ENCODE measurements around the gene SCPEP1.

The SCPEP1 gene

GRCh38 chr17:57004944-57005579 lies 27.1 kb downstream of the SCPEP1 start:
- peak; percentile 23 for DNase-seq

GRCh38 chr17:57006040-57006439 lies 28.1 kb downstream of the SCPEP1 start:
- DNase-seq = no peak

- no peak for DNase-seq
These were observed 31.0 kb downstream of the SCPEP1 start for GRCh38 chr17:57008958-57009357.

- DNase-seq = peak; percentile 52
These were observed 32.0 kb downstream of the SCPEP1 start for GRCh38 chr17:57009737-57010445.

GRCh38 chr17:57010487-57010886 lies 32.6 kb downstream of the SCPEP1 start:
- no peak for DNase-seq

- no peak for DNase-seq
These were observed 33.6 kb downstream of the SCPEP1 start for GRCh38 chr17:57011491-57012015.

- no peak for DNase-seq
These were observed 38.3 kb downstream of the SCPEP1 start for GRCh38 chr17:57016071-57016763.

- no peak for DNase-seq
These were observed 38.8 kb downstream of the SCPEP1 start for GRCh38 chr17:57016764-57017116.

- DNase-seq = no peak
These were observed 39.7 kb downstream of the SCPEP1 start for GRCh38 chr17:57017625-57018024.

- DNase-seq = no peak
These were observed 42.3 kb downstream of the SCPEP1 start for GRCh38 chr17:57020208-57020607.

- DNase-seq = no peak
These were observed 43.5 kb downstream of the SCPEP1 start for GRCh38 chr17:57021226-57021940.

GRCh38 chr17:57025876-57026275 lies 47.9 kb downstream of the SCPEP1 start:
- DNase-seq = no peak

GRCh38 chr17:57027852-57028251 lies 49.9 kb downstream of the SCPEP1 start:
- DNase-seq = no peak

GRCh38 chr17:57032343-57032742 lies 54.4 kb downstream of the SCPEP1 start:
- peak; percentile 71 for DNase-seq

GRCh38 chr17:57033296-57033695 lies 55.4 kb downstream of the SCPEP1 start:
- peak; percentile 99 for DNase-seq

- DNase-seq = peak; percentile 56
These were observed 57.1 kb downstream of the SCPEP1 start for GRCh38 chr17:57034807-57035754.

- DNase-seq = peak; percentile 78
These were observed 58.1 kb downstream of the SCPEP1 start for GRCh38 chr17:57035971-57036481.

- DNase-seq = peak; percentile 73
These were observed 59.5 kb downstream of the SCPEP1 start for GRCh38 chr17:57037411-57037810.

- peak; percentile 39 for DNase-seq
These were observed 60.6 kb downstream of the SCPEP1 start for GRCh38 chr17:57038486-57038885.

GRCh38 chr17:57040571-57040970 lies 62.6 kb downstream of the SCPEP1 start:
- no peak for DNase-seq

GRCh38 chr17:57043276-57043675 lies 65.3 kb downstream of the SCPEP1 start:
- DNase-seq = no peak

All from NCI-H510A treated with DMSO at 0.1 percent for 48 hours (cell line).